ENCODE results near the gene POP4. TPM values are rescaled to one million over a fixed set of nuclear protein-coding genes. Genes with fewer than 3 reads are reported as not detected.

Gene POP4
- total and polyA plus RNA-seq, 9 of the 15 experiments (the other 6 are each of a cell fraction or from before 2014, with no cell fraction given), result 42.1 to 128 (median 99.0) TPM

DNA sequence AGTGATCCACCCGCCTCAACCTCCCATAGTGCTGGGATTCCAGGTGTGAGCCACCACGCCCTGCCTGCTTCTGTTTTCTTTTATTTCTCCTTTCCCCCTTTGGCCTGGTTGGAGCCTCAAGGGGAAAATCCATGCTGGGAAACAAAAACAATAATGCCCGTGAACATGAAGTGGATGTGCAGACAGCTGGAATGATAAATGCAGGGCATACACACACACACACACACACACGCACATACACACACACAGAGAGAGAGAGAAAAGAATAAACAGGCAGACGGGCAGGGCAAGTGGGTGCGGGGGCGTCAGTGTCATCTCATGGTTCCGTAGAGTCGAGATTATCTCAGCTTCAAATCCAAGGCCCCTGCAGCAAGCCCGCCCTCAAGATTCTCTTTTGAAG lies 54.8 kb downstream of the POP4 start (continued):
- 0 out of 2 replicates have a peak, but pooled peaks have one; percentile 54 for TF ChIP-seq SMAD4 (CRISPR knock-in tag; conservative IDR thresholded peaks at IDR 0.05)
- 0 out of 2 replicates have a peak, but pooled peaks have one; percentile 20 for TF ChIP-seq CBX5 (IDR thresholded peaks at IDR 0.05; ENCODE audit: borderline replicate concordance, low read depth)
- TF ChIP-seq L3MBTL2 (IDR thresholded peaks at IDR 0.05), result peak; percentile 52; the same call in 1 of the 2 replicates
- TF ChIP-seq TAF1 (IDR thresholded peaks at IDR 0.05; ENCODE audit: control insufficient read depth, extremely low read depth, insufficient read depth, low read length, severe bottlenecking), result no peak
- no peak for TF ChIP-seq ATF1 (CRISPR knock-in tag; IDR thresholded peaks at IDR 0.05)
- peak; percentile 50 for TF ChIP-seq ATF1 (tag; IDR thresholded peaks at IDR 0.05)
- TF ChIP-seq, protein P1, sequence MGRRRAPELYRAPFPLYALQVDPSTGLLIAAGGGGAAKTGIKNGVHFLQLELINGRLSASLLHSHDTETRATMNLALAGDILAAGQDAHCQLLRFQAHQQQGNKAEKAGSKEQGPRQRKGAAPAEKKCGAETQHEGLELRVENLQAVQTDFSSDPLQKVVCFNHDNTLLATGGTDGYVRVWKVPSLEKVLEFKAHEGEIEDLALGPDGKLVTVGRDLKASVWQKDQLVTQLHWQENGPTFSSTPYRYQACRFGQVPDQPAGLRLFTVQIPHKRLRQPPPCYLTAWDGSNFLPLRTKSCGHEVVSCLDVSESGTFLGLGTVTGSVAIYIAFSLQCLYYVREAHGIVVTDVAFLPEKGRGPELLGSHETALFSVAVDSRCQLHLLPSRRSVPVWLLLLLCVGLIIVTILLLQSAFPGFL (CRISPR knock-in tag; IDR thresholded peaks at IDR 0.05), result no peak
- TF ChIP-seq, protein P2, sequence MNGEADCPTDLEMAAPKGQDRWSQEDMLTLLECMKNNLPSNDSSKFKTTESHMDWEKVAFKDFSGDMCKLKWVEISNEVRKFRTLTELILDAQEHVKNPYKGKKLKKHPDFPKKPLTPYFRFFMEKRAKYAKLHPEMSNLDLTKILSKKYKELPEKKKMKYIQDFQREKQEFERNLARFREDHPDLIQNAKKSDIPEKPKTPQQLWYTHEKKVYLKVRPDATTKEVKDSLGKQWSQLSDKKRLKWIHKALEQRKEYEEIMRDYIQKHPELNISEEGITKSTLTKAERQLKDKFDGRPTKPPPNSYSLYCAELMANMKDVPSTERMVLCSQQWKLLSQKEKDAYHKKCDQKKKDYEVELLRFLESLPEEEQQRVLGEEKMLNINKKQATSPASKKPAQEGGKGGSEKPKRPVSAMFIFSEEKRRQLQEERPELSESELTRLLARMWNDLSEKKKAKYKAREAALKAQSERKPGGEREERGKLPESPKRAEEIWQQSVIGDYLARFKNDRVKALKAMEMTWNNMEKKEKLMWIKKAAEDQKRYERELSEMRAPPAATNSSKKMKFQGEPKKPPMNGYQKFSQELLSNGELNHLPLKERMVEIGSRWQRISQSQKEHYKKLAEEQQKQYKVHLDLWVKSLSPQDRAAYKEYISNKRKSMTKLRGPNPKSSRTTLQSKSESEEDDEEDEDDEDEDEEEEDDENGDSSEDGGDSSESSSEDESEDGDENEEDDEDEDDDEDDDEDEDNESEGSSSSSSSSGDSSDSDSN (IDR thresholded peaks at IDR 0.05; ENCODE audit: borderline replicate concordance in 1 of 2, low read depth in 2 of 2, low read length in 2 of 2), result no peak
- peak; percentile 43; the same call in 1 of the 2 replicates for TF ChIP-seq JUND (IDR thresholded peaks at IDR 0.05; ENCODE audit: borderline replicate concordance, low read depth, low read length)
- peak; percentile 48; the same call in 2 of the 3 replicates for TF ChIP-seq JUND (tag; IDR thresholded peaks at IDR 0.05; ENCODE audit: borderline replicate concordance, low read depth, low read length)
- no peak for TF ChIP-seq ILF3 (IDR thresholded peaks at IDR 0.05; ENCODE audit: borderline replicate concordance)
- TF ChIP-seq CBFA2T2 (conservative IDR thresholded peaks at IDR 0.05), result no peak
- TF ChIP-seq RFX5 (IDR thresholded peaks at IDR 0.05; ENCODE audit: low read depth, low read length), result no peak
- TF ChIP-seq, protein P3, sequence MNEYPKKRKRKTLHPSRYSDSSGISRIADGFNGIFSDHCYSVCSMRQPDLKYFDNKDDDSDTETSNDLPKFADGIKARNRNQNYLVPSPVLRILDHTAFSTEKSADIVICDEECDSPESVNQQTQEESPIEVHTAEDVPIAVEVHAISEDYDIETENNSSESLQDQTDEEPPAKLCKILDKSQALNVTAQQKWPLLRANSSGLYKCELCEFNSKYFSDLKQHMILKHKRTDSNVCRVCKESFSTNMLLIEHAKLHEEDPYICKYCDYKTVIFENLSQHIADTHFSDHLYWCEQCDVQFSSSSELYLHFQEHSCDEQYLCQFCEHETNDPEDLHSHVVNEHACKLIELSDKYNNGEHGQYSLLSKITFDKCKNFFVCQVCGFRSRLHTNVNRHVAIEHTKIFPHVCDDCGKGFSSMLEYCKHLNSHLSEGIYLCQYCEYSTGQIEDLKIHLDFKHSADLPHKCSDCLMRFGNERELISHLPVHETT (CRISPR knock-in tag; conservative IDR thresholded peaks at IDR 0.05 in 1 of 2, IDR thresholded peaks at IDR 0.05 in 1 of 2), result no peak; a peak in 2 of 4 replicates
- 0 out of 2 replicates have a peak, but pooled peaks have one; percentile 56 for TF ChIP-seq TOE1 (IDR thresholded peaks at IDR 0.05; ENCODE audit: borderline replicate concordance)
- no peak for TF ChIP-seq TOE1 (CRISPR knock-in tag; IDR thresholded peaks at IDR 0.05; ENCODE audit: borderline replicate concordance, low read depth)
- no peak for TF ChIP-seq HDGF (IDR thresholded peaks at IDR 0.05)

All from K562 (cell line).